HTR-8/SVneo (cell line): ENCODE results near the gene STAMBPL1.

Experiments
- DNase-seq: peaks from one replicate; pipeline ENCODE4 v3.0.0; 2011; ENCODE audit warnings: low spot score, mixed read lengths; ENCODE audit not compliant: insufficient read length
- FAIRE-seq: peaks from 2 replicates; lab custom pipeline; 2011; peaks lifted over from hg19 to GRCh38; lab: Jason Lieb, UNC

The STAMBPL1 gene

GRCh38 chr10:88889559-88890337, 9.7 kb downstream of the STAMBPL1 start:
- no peak for FAIRE-seq
- no peak for DNase-seq

GRCh38 chr10:88890681-88891381, 10.8 kb downstream of the STAMBPL1 start:
- no peak for FAIRE-seq
- DNase-seq, result no peak

- DNase-seq (no peak), FAIRE-seq (no peak)
Measured at GRCh38 chr10:88892222-88892967, 12.3 kb downstream of the STAMBPL1 start.

GRCh38 chr10:88893611-88894010, 13.6 kb downstream of the STAMBPL1 start:
- no peak for DNase-seq

GRCh38 chr10:88895250-88895649, 15.2 kb downstream of the STAMBPL1 start:
- DNase-seq, result no peak
- FAIRE-seq, result no peak

More at GRCh38 chr10:88893611-88894010, 13.6 kb downstream of the STAMBPL1 start:
- FAIRE-seq, result no peak

- FAIRE-seq (no peak), DNase-seq (no peak)
Measured at GRCh38 chr10:88896372-88896993, 16.4 kb downstream of the STAMBPL1 start.

GRCh38 chr10:88896994-88897853, 17.2 kb downstream of the STAMBPL1 start:
- no peak for FAIRE-seq
- no peak for DNase-seq

- FAIRE-seq, result no peak
- no peak for DNase-seq
Measured at GRCh38 chr10:88898727-88899126, 18.7 kb downstream of the STAMBPL1 start.

- no peak for DNase-seq
- no peak for FAIRE-seq
Measured at GRCh38 chr10:88899886-88900285, 19.8 kb downstream of the STAMBPL1 start.

- no peak for DNase-seq
- FAIRE-seq, result no peak
Measured at GRCh38 chr10:88901206-88901983, 21.4 kb downstream of the STAMBPL1 start.

GRCh38 chr10:88901984-88902789, 22.1 kb downstream of the STAMBPL1 start:
- FAIRE-seq (no peak), DNase-seq (no peak)

GRCh38 chr10:88903715-88904114, 23.7 kb downstream of the STAMBPL1 start:
- DNase-seq (no peak), FAIRE-seq (no peak)

GRCh38 chr10:88906921-88907320, 26.9 kb downstream of the STAMBPL1 start:
- no peak for DNase-seq
- FAIRE-seq, result no peak

- no peak for FAIRE-seq
- no peak for DNase-seq
Measured at GRCh38 chr10:88908194-88908593, 28.1 kb downstream of the STAMBPL1 start.

- DNase-seq, result no peak
- peak; percentile 9 for FAIRE-seq
Measured at GRCh38 chr10:88911116-88911515, 31.1 kb downstream of the STAMBPL1 start.

GRCh38 chr10:88911851-88912250, 31.8 kb downstream of the STAMBPL1 start:
- FAIRE-seq (no peak), DNase-seq (no peak)

GRCh38 chr10:88913127-88913526, 33.1 kb downstream of the STAMBPL1 start:
- DNase-seq (no peak), FAIRE-seq (no peak)

- FAIRE-seq (no peak), DNase-seq (no peak)
Measured at GRCh38 chr10:88913788-88914187, 33.7 kb downstream of the STAMBPL1 start.
